HepG2 (cell line): Measurements from ENCODE around the gene SSTR5. TPM values are rescaled to one million over a fixed set of nuclear protein-coding genes. Genes with fewer than 3 reads are reported as not detected.

Source experiments
- ARHGAP35 ChIP-seq: sonication (generic); formaldehyde crosslinking; IDR thresholded peaks from 2 replicates; pipeline ENCODE4 v1.9.0; 2022; ENCODE audit warnings: mild to moderate bottlenecking, inconsistent platforms, moderate library complexity, missing genetic modification reagents, borderline replicate concordance
- ARID5B ChIP-seq: IDR thresholded peaks from 2 replicates; pipeline ENCODE4 v1.4.0; 2020; ENCODE audit warnings: mild to moderate bottlenecking, missing genetic modification reagents
- ATF4 ChIP-seq, 2 experiments: fragments of 450-650 bp in 1 of 2; sonication (generic) in 1 of 2; formaldehyde crosslinking; IDR thresholded peaks; 2 replicates each; pipeline versions ENCODE4 v1.5.0 to v1.8.0; 2020 to 2022; ENCODE audit warnings: mild to moderate bottlenecking in 1 of 2, missing genetic modification reagents in 1 of 2
- KAT2B ChIP-seq: fragments of 150-350 bp; IDR thresholded peaks from 2 replicates; pipeline ENCODE4 v1.6.1; 2014; ENCODE audit warnings: low read depth, low read length, borderline replicate concordance
- NR2F1 ChIP-seq, 2 experiments: fragments of 450-650 bp in 1 of 2; formaldehyde crosslinking in 1 of 2; IDR thresholded peaks; 2 replicates each; pipeline versions ENCODE4 v1.5.0 to v1.6.1; 2016 to 2020; ENCODE audit warnings: mild to moderate bottlenecking in 1 of 2, missing compliant biosample characterization in 1 of 2, missing genetic modification reagents in 1 of 2, moderate library complexity in 1 of 2
- ONECUT2 ChIP-seq: sonication (generic); formaldehyde crosslinking; IDR thresholded peaks from 2 replicates; pipeline ENCODE4 v1.4.0; 2020; ENCODE audit warnings: missing genetic modification reagents
- PRDM4 ChIP-seq: sonication (generic); formaldehyde crosslinking; IDR thresholded peaks from 2 replicates; pipeline ENCODE4 v1.9.0; 2021; ENCODE audit warnings: missing genetic modification reagents, borderline replicate concordance
- SRSF1 ChIP-seq: fragments of 200-400 bp; formaldehyde crosslinking; optimal IDR thresholded peaks from 2 replicates; pipeline ENCODE3; 2017; ENCODE audit warnings: mild to moderate bottlenecking, low read depth, low read length, moderate library complexity
- TRAFD1 ChIP-seq: sonication (generic); formaldehyde crosslinking; IDR thresholded peaks from 2 replicates; pipeline ENCODE4 v1.5.1; 2020; ENCODE audit warnings: missing genetic modification reagents, mild to moderate bottlenecking, borderline replicate concordance
- ZFP82 ChIP-seq: sonication (generic); formaldehyde crosslinking; IDR thresholded peaks from 2 replicates; pipeline ENCODE4 v1.5.1; 2020; ENCODE audit warnings: mild to moderate bottlenecking, missing genetic modification reagents, borderline replicate concordance
- ZNF460 ChIP-seq: sonication (generic); formaldehyde crosslinking; IDR thresholded peaks from 2 replicates; pipeline ENCODE4 v1.5.1; 2020; ENCODE audit warnings: missing genetic modification reagents, mild to moderate bottlenecking, borderline replicate concordance
- ZNF512B ChIP-seq: sonication (generic); formaldehyde crosslinking; IDR thresholded peaks from 2 replicates; pipeline ENCODE4 v1.5.1; 2020; ENCODE audit warnings: missing genetic modification reagents, mild to moderate bottlenecking, borderline replicate concordance
- ZNF746 ChIP-seq: sonication (generic); formaldehyde crosslinking; IDR thresholded peaks from 2 replicates; pipeline ENCODE4 v1.8.0; 2022; ENCODE audit warnings: mild to moderate bottlenecking, missing genetic modification reagents
- polyA plus RNA-seq, 8 experiments: library from polyadenylated mRNA; depleted of rRNA in 3 of 8; stranded (reverse) in 7 of 8; unstranded in 1 of 8; fragments of >200 nt; fragmentation: Illumina TruSeq in 4 of 8; extraction: Trizol in 4 of 8; gene quantifications; 2 replicates each; pipeline versions ENCODE4 v1.2.1 to v1.2.3, GENCODE V29; 2011 to 2016; ENCODE audit warnings: low read depth in 4 of 8, missing spikeins in 1 of 8, mixed read lengths in 1 of 8; ENCODE audit not compliant: insufficient read depth in 1 of 8
- total RNA-seq, 5 experiments: library from RNA; depleted of rRNA; stranded (reverse); fragments of >200 nt; fragmentation: Illumina TruSeq; extraction: Trizol; gene quantifications; 2 replicates each; pipeline ENCODE4 v1.2.3, GENCODE V29; 2016; ENCODE audit warnings: low read depth in 1 of 5

The SSTR5 gene
- total and polyA plus RNA-seq, 2 of the 13 experiments (the other 11 are each of a cell fraction or from before 2014, with no cell fraction given), result 0.20 to 0.49 TPM

GRCh38 chr16:1076801-1077576 is 4.4 kb downstream of the SSTR5 start (continued):
- peak; percentile 73 for TF ChIP-seq ARID5B (CRISPR knock-in tag)
- TF ChIP-seq ZNF512B (CRISPR knock-in tag), result no peak
- no peak; the same call in 1 of the 2 replicates for TF ChIP-seq ONECUT2 (CRISPR knock-in tag)
- TF ChIP-seq KAT2B, result no peak
- no peak for TF ChIP-seq ZFP82
- no peak for TF ChIP-seq ATF4 (CRISPR knock-in tag; IDR thresholded peaks at IDR 0.05)
- no peak for TF ChIP-seq SRSF1
- TF ChIP-seq ZNF746 (CRISPR knock-in tag), result no peak; the same call in 1 of the 2 replicates
- no peak for TF ChIP-seq PRDM4 (CRISPR knock-in tag)
- peak; percentile 23 to 93; a peak in 2 of 4 replicates for TF ChIP-seq NR2F1 (CRISPR knock-in tag; IDR thresholded peaks at IDR 0.05)
- no peak for TF ChIP-seq ARHGAP35 (CRISPR knock-in tag)
- TF ChIP-seq TRAFD1 (CRISPR knock-in tag), result no peak
- TF ChIP-seq ZNF460 (CRISPR knock-in tag), result peak; percentile 29; the same call in 1 of the 2 replicates
